Cardiac muscle cell (in vitro differentiated cells and primary cell): ENCODE results near the gene PYGB. TPM values are rescaled to one million over a fixed set of nuclear protein-coding genes. Genes with fewer than 3 reads are reported as not detected.

Source experiments
- DNase-seq, 2 donors: peaks; one replicate each; pipeline versions ENCODE4 v3.0.0 to v3.0.0-alpha.2; 2010 to 2017; ENCODE audit warnings: low read depth in 1 of 2, low spot score in 1 of 2
- H3K27ac ChIP-seq: fragments of 200-600 bp; sonication (generic); 2 replicates; pipeline ENCODE4 v1.5.1; 2016
- H3K27me3 ChIP-seq: fragments of 200-600 bp; sonication (generic); 2 replicates; pipeline ENCODE4 v1.6.0; 2016; ENCODE audit warnings: control low read depth
- H3K36me3 ChIP-seq: fragments of 200-600 bp; sonication (generic); 2 replicates; pipeline ENCODE4 v1.5.1; 2016; ENCODE audit warnings: control low read depth
- H3K4me1 ChIP-seq: fragments of 200-600 bp; sonication (generic); 2 replicates; pipeline ENCODE4 v1.8.1; 2017; ENCODE audit warnings: low read depth, mild to moderate bottlenecking, mixed run types
- H3K4me3 ChIP-seq: fragments of 200-600 bp; sonication (generic); 2 replicates; pipeline ENCODE4 v1.5.1; 2016; ENCODE audit warnings: mild to moderate bottlenecking
- H3K9me3 ChIP-seq: fragments of 200-600 bp; sonication (generic); 2 replicates; pipeline ENCODE4 v1.5.1; 2017; ENCODE audit warnings: low read depth, mild to moderate bottlenecking, control low read depth
- polyA plus RNA-seq: library from polyadenylated mRNA; unstranded; fragments of >200 nt; fragmentation: Nextera tagmentation; extraction: Ambion mirVana; gene quantifications from 2 replicates; pipeline ENCODE4 v1.2.1, GENCODE V29; 2016
- total RNA-seq: library from RNA; depleted of rRNA; stranded (reverse); fragments of >200 nt; gene quantifications from 2 replicates; pipeline ENCODE4 v1.2.3, GENCODE V29; 2016
- TF ChIP-seq, protein P1 (sequence below): IDR thresholded peaks from 2 replicates; pipeline ENCODE4 v1.5.1; 2012; ENCODE audit warnings: low read depth, mild to moderate bottlenecking, low read length

PYGB gene
- total and polyA plus RNA-seq, 2 experiments from 2014 or later, result 192 to 243 TPM

- H3K27me3 ChIP-seq, result no peaks in the 10 kb centered on the region
- no peak overlapping the region for H3K4me3 ChIP-seq
- DNase-seq, result no peak
- TF ChIP-seq, protein P1, sequence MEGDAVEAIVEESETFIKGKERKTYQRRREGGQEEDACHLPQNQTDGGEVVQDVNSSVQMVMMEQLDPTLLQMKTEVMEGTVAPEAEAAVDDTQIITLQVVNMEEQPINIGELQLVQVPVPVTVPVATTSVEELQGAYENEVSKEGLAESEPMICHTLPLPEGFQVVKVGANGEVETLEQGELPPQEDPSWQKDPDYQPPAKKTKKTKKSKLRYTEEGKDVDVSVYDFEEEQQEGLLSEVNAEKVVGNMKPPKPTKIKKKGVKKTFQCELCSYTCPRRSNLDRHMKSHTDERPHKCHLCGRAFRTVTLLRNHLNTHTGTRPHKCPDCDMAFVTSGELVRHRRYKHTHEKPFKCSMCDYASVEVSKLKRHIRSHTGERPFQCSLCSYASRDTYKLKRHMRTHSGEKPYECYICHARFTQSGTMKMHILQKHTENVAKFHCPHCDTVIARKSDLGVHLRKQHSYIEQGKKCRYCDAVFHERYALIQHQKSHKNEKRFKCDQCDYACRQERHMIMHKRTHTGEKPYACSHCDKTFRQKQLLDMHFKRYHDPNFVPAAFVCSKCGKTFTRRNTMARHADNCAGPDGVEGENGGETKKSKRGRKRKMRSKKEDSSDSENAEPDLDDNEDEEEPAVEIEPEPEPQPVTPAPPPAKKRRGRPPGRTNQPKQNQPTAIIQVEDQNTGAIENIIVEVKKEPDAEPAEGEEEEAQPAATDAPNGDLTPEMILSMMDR, result no peak
- H3K9me3 ChIP-seq, result no peaks in the 10 kb centered on the region
- H3K27ac ChIP-seq, result peak overlapping the region; percentile 30
- H3K36me3 ChIP-seq, result peaks cover 62% of the 10 kb centered on the region
- H3K4me1 ChIP-seq, result peaks cover under 1% of the 10 kb centered on the region
Measured at GRCh38 chr20:25289886-25290597, 42.2 kb downstream of the PYGB start.

GRCh38 chr20:25290646-25291431 lies 43.0 kb downstream of the PYGB start:
- TF ChIP-seq, protein P1, result no peak
- Histone ChIP-seq H3K36me3 (peaks cover 55% of the 10 kb centered on the region), H3K4me1 (peaks cover 9% of the 10 kb centered on the region), H3K4me3 (no peak overlapping the region), H3K27me3 (no peaks in the 10 kb centered on the region), H3K27ac (peak overlapping the region; percentile 51), H3K9me3 (no peaks in the 10 kb centered on the region)
- no peak for DNase-seq

DNA sequence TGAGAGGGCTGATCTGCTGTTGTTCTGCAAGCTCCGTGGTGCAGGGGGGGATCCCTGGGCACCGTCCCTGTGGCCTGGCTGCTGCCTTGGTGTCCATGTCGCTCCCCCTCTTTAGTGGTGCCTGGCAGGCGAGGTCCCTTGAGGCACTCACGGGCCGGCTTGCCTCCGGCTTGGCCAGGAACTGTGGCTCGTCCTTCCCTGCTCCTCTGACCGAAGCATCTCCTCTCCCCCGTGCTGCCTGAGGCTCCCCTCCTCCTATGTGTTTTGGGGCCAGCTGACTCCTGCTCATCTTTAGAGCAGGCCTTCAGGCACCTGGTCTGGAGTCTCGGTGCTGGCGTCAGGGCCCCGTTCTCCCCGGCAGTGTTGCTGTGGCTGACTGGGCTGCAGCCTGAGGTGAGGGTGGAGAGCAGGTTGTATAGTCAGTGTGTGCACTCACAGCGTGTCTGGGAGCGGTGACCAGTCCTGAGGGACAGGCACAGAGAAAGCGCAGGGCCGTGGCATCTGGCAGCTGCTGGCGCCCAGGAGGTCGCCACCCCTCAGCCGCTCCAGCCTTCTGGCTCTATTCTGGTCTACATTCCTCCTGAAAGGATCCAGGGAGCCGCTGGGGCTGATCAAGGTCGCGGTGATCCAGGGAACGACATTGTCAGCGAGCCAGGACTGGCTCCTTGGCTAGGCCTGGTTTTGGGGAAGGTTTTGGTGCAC lies 43.7 kb downstream of the PYGB start:
- TF ChIP-seq, protein P1, result no peak
- peaks cover 12% of the 10 kb centered on the region for H3K4me1 ChIP-seq
- no peak for DNase-seq
- no peak overlapping the region for H3K4me3 ChIP-seq
- no peaks in the 10 kb centered on the region for H3K27me3 ChIP-seq
- peaks cover 53% of the 10 kb centered on the region for H3K36me3 ChIP-seq
- H3K9me3 ChIP-seq, result no peaks in the 10 kb centered on the region
- H3K27ac ChIP-seq, result peak overlapping the region; percentile 51

GRCh38 chr20:25292176-25292891 lies 44.4 kb downstream of the PYGB start:
- Histone ChIP-seq H3K4me3 (no peak overlapping the region), H3K9me3 (no peaks in the 10 kb centered on the region), H3K27me3 (no peaks in the 10 kb centered on the region), H3K36me3 (peaks cover 47% of the 10 kb centered on the region), H3K27ac (peak overlapping the region; percentile 51), H3K4me1 (peaks cover 12% of the 10 kb centered on the region)
- no peak for DNase-seq
- TF ChIP-seq, protein P1, result no peak

DNA sequence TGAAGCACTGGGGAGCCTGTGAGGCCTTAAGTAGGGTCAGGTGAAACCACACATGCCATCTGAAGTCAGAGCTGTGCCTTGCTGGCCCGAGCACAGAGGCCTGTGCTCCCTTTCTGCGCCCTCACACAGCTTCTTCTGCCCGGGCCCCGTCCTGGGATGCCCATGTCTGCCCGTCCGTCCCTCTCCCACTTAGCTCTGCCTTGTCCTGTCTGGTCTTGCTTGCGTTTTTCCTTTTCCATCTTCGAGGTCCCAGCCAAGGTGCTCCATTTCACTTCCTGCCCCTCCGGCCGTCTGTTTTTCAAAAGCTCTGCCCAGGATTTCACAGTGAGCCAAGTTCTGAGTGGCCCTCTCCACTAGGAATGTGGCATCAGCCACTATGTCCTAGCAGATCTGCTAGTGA lies 45.6 kb downstream of the PYGB start:
- peaks cover 12% of the 10 kb centered on the region for H3K4me1 ChIP-seq
- peaks cover 35% of the 10 kb centered on the region for H3K36me3 ChIP-seq
- no peak for DNase-seq
- H3K27me3 ChIP-seq, result no peaks in the 10 kb centered on the region
- H3K4me3 ChIP-seq, result no peak overlapping the region
- TF ChIP-seq, protein P1, result no peak
- H3K9me3 ChIP-seq, result no peaks in the 10 kb centered on the region
- H3K27ac ChIP-seq, result peak overlapping the region; percentile 51
